ENCODE results near the gene TNFSF4.
"Not testable (repeated sequence)": the region's sequence is repeated elsewhere in the genome, so short reads cannot be mapped to it uniquely, and the experiment has no call there.

The TNFSF4 gene

DNA sequence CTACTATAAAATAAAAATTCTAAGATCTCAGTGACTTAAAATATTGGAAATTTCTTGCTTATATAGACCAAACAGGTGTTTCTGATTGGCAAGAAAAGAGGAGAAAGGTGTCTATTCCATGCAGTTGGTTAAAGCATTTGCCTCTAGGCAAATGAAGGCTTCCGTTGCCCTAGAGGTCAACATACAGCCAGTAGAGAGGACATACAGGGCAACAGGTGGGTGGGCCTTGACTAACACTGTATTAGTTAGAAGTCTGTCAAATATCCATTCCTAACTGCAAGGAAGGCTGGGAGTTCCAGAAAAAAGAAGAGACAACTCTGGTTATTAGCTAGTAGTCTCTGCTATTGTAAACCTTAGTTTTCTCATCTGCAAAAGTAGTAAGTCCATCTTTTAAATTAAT is 43.0 kb downstream of the TNFSF4 start:
- no peak for DNase-seq (ENCODE audit: low read depth in 2 of 2)

DNA sequence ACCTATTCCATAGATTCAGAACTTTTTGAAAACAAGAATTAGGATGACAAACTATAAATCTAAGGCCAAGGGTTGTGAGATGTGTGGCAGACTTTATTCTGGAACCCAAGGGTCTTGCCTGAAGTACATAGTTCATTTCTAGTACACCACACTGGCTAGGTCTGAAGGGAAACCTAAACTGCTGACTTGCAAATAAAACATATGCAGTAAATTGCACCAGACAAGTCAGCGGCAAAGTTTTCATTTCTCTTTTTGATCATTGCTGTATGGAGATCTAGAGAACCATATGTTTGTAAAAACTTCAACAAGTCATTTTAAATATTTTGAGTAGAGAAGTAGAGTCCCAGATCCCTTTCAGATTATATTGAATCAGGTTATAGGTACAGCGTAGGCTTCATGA is 43.9 kb downstream of the TNFSF4 start:
- DNase-seq (ENCODE audit: low read depth in 2 of 2), result no peak

DNA sequence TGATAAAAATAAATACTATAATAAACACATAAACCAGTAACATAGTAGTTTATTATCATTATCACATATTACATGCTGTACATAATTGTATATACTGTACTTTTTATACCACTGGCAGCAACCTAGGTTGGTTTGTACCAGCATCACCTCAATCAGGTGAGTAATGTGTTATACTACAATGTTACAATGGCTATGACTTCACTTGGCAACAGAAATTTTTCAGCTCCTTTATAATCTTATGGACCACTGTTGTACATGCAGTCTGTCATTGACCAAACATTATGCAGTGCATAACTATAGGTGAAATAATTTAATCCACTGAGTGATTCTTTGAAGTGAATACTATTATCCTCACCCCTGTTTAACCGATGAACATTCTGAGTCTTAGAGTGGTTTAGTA is 44.5 kb downstream of the TNFSF4 start:
- no peak for DNase-seq (ENCODE audit: low read depth in 2 of 2)

DNA sequence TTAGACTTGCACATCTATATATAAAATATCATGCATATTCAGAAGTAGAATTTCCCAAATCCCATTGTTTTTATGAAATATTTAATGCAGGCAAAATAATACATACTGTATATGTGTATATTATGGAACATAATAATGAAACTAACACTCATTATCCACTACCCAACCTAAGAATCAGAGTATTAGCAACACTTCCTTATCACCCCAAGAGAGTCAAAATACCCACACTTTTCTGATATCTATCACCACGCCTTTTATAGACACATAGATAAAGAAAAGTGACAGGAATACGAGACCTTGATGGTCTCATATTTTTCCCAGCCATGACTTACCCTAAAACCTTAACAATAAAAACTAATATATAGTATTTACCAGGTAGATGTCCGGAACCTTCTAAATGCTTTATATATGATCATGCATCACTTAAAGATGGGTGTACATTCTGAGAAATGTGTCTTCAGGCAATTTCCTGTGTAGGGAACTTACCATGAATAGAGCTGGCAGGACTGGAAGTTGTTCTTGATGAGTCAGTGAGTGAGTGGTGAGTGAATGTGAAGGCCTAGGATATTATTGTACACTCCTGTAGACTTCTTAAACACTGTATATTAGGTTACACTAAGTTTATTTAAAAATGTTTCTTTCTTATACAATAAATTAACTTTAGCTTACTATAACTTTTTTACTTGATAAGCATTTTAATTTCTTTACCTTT is 45.5 kb downstream of the TNFSF4 start:
- DNase-seq (ENCODE audit: low read depth in 2 of 2), result no peak

- DNase-seq (ENCODE audit: low read depth in 2 of 2), result not testable (repeated sequence)
Measured at GRCh38 chr1:173153964-173154363, 53.2 kb downstream of the TNFSF4 start.

GRCh38 chr1:173153503-173153902 is 53.6 kb downstream of the TNFSF4 start:
- DNase-seq (ENCODE audit: low read depth in 2 of 2), result no peak

GRCh38 chr1:173152598-173152997 is 54.5 kb downstream of the TNFSF4 start:
- DNase-seq (ENCODE audit: low read depth in 2 of 2), result no peak

GRCh38 chr1:173150795-173151194 is 56.3 kb downstream of the TNFSF4 start:
- DNase-seq (ENCODE audit: low read depth in 2 of 2), result no peak

DNA sequence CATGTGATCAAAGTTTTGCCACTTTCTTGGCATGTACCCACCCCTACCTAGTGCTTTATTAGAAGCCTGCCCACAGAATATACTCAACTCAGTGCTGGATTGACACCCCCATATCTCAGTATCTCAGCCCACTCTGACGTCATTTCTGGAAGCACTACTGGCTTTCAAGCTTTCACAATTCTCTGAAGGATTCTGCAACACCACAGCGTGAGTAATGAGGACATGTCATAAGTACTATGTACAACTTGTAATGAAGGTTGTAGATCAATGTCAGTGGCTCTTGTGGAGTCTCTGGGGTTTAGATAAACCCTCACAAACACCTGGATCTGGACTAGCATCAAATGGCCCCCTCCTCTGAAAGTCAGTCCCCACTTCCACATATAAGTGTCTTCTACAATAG is 57.2 kb downstream of the TNFSF4 start:
- DNase-seq (ENCODE audit: low read depth in 2 of 2), result no peak

DNA sequence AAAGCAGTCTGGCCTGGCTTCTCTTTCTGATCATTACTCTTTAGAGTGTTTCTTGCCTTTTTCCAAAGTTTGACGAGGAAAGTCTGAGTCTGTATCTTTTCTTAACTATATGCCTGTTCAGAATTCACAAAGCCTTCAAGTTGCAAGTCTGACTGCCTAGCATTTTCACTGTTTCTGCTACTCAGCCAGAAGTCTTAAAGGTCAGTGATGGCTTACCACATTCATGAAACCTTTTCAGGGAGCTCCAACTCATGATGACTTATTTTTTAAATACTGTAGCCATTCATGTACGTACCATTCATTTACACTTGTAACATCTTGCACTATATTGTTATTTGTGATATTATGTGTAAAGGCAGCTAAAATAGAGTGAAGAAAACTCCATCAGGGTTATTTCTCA is 58.2 kb downstream of the TNFSF4 start:
- no peak for DNase-seq (ENCODE audit: low read depth in 2 of 2)

- DNase-seq (ENCODE audit: low read depth in 2 of 2), result no peak
Measured at GRCh38 chr1:173148545-173148944, 58.6 kb downstream of the TNFSF4 start.

DNA sequence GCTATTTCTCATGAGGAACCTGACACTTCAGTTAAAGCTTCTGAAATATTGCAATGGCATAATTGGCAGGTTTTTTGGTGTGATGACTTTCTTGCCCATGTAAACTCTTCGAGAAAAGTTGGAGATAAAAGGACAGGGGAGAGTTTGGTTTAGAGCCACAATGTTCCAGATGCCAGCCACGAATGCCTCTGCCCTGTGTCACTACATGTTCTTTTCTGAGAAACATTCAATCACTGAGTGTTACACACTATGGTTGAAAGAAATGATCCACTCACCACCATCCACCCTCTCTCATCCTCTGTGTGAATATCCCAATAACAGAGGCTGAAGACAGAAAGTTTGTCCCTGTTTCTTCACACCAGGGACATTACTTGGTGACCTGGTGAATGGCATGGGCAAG is 66.4 kb downstream of the TNFSF4 start:
- no peak for DNase-seq (ENCODE audit: low read depth in 2 of 2)

- DNase-seq (ENCODE audit: low read depth in 2 of 2), result no peak
Measured at GRCh38 chr1:173139706-173140105, 67.4 kb downstream of the TNFSF4 start.

DNA sequence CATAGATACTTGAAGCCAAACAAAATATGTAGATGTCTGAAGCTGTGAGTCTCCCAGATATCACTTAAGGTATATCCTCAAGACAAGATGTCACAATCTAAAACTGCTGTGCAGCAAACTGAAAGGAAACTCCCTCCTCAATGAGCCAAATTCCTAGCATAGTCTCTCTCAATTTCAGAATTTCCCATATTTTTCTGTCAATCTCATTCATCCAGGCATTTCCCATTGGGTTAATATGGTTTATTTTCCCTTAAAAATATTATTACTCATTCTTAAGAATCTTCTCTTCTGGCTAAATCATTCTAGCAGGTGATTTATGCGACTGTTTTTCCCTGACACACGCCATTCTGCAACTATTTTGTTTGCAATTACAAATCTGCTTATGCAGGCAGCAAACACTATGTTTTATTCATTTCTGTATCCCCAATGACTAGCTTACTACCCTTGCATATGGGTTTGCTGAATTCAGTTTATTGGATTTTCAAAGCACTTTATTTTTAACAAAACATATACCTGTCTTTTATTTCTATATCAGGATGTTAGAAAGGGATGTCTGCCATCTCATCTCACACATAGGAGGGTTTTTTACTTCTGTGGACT is 69.9 kb downstream of the TNFSF4 start:
- DNase-seq (ENCODE audit: low read depth in 2 of 2), result no peak

DNA sequence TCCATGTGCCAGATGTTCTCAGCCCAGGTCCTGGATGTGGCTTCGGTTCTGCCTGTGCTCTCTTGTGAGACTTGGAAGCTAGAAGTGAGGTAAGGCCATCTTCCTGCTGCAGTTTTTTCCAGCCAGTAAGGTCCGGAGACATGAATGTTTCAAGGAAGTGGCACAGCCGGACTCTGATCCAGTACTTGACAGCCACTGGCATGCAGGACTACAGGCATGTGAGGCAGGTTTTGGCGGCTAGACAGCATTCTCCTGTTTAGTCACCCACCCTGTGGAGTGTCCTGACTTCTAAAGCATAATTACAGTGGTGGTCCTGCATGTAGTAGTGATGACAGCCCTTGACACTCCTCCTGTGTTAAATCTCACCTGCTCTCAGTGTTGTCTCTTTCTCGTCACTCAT is 72.3 kb downstream of the TNFSF4 start:
- DNase-seq (ENCODE audit: low read depth in 2 of 2), result no peak

DNA sequence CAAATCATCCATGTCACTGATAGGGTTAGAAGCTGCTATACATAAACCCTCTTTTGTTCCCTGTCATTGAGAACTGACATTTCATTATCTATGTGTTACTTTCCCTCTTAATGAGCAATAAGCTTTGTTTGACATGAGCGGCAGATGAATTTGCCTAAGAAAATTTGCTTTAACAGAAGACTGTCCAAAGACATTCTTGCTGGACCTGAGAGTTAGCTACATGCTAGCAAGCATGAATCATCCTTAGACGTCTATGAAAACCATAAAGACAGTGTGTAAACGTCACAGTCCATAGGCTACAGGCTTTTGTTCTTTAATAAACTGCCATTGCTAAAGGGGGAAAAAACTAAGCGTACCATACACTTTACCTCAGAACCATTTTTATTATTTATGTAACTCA is 73.1 kb downstream of the TNFSF4 start:
- no peak for DNase-seq (ENCODE audit: low read depth in 2 of 2)

All from activated CD8-positive, alpha-beta memory T cell treated with anti-CD3 and anti-CD28 coated beads for 4 hours (primary cell).